ENCODE results near the gene PRKG1.

- TF ChIP-seq CTCF (conservative IDR thresholded peaks at IDR 0.05 in 1 of 2, IDR thresholded peaks at IDR 0.05 in 1 of 2; ENCODE audit: extremely low read depth in 1 of 2, insufficient read depth in 1 of 2, low read depth in 1 of 2, low read length in 2 of 2), result no peak
- no peak for TF ChIP-seq EZH2 (IDR thresholded peaks at IDR 0.05; ENCODE audit: borderline replicate concordance, low read length)
These were observed 1165.5 kb downstream of the PRKG1 start for GRCh38 chr10:52239771-52240170.
